HepG2 (cell line): ENCODE measurements around the gene ZBTB20. TPM values are rescaled to one million over a fixed set of nuclear protein-coding genes. Genes with fewer than 3 reads are reported as not detected.
A peak's percentile ranks its signal among the peaks of the same experiment; 100 is the strongest.

Source experiments
- ADNP ChIP-seq: sonication (generic); formaldehyde crosslinking; IDR thresholded peaks from 2 replicates; pipeline ENCODE4 v1.4.0; 2020; ENCODE audit warnings: missing genetic modification reagents
- AFF4 ChIP-seq: sonication (generic); formaldehyde crosslinking; IDR thresholded peaks from 2 replicates; pipeline ENCODE4 v1.4.0; 2020; ENCODE audit warnings: missing genetic modification reagents
- ATF7 ChIP-seq, 2 experiments: fragments of 450-650 bp in 1 of 2; sonication (generic) in 1 of 2; formaldehyde crosslinking in 1 of 2; IDR thresholded peaks; 2 replicates each; pipeline versions ENCODE4 v1.4.0 to v1.6.1; 2016 to 2020; ENCODE audit warnings: antibody characterized with exemption in 1 of 2, mild to moderate bottlenecking in 1 of 2, missing genetic modification reagents in 1 of 2
- CREBL2 ChIP-seq: sonication (generic); formaldehyde crosslinking; IDR thresholded peaks from 2 replicates; pipeline ENCODE4 v1.8.1; 2023; ENCODE audit warnings: missing genetic modification reagents, mild to moderate bottlenecking, borderline replicate concordance
- FOXA3 ChIP-seq: IDR thresholded peaks from 2 replicates; pipeline ENCODE4 v1.6.1; 2016; ENCODE audit warnings: missing genetic modification reagents, missing compliant biosample characterization
- MBNL3 ChIP-seq: fragments of 250-450 bp; sonication (Bioruptor Pico); conservative IDR thresholded peaks from 2 replicates; pipeline ENCODE4 v1.8.0; 2022; ENCODE audit warnings: mild to moderate bottlenecking, inconsistent platforms
- MEF2D ChIP-seq: sonication (generic); formaldehyde crosslinking; IDR thresholded peaks from 2 replicates; pipeline ENCODE4 v1.5.1; 2020; ENCODE audit warnings: mild to moderate bottlenecking, missing genetic modification reagents
- MNT ChIP-seq: fragments of 450-650 bp; IDR thresholded peaks from 2 replicates; pipeline ENCODE4 v1.6.1; 2016
- MXI1 ChIP-seq: IDR thresholded peaks from 3 replicates; pipeline ENCODE4 v1.6.1; 2012; ENCODE audit warnings: low read depth, low read length, inconsistent platforms, borderline replicate concordance
- NFIB ChIP-seq: sonication (generic); formaldehyde crosslinking; IDR thresholded peaks from 2 replicates; pipeline ENCODE4 v1.9.0; 2021; ENCODE audit warnings: missing genetic modification reagents, mild to moderate bottlenecking, borderline replicate concordance
- NFKB2 ChIP-seq: sonication (generic); formaldehyde crosslinking; IDR thresholded peaks from 2 replicates; pipeline ENCODE4 v1.4.0; 2020; ENCODE audit warnings: missing genetic modification reagents, borderline replicate concordance
- RARA ChIP-seq: IDR thresholded peaks from 2 replicates; pipeline ENCODE4 v1.6.1; 2016; ENCODE audit warnings: missing genetic modification reagents, missing compliant biosample characterization
- RBFOX2 ChIP-seq: fragments of 200-400 bp; formaldehyde crosslinking; IDR thresholded peaks from 2 replicates; pipeline ENCODE4 v1.6.1; 2017; ENCODE audit warnings: low read depth, mild to moderate bottlenecking, low read length
- REPIN1 ChIP-seq: sonication (generic); formaldehyde crosslinking; IDR thresholded peaks from 2 replicates; pipeline ENCODE4 v1.8.0; 2022; ENCODE audit warnings: missing genetic modification reagents, low read depth, mild to moderate bottlenecking, borderline replicate concordance
- RFXANK ChIP-seq: IDR thresholded peaks from 2 replicates; pipeline ENCODE4 v1.6.1; 2016
- SMC3 ChIP-seq: IDR thresholded peaks from 2 replicates; pipeline ENCODE4 v1.6.1; 2011; ENCODE audit warnings: low read length, improper control_type of control experiment
- SRF ChIP-seq: IDR thresholded peaks from 2 replicates; pipeline ENCODE4 v1.6.1; 2011; ENCODE audit warnings: mild to moderate bottlenecking, low read depth, low read length, moderate library complexity
- TIGD3 ChIP-seq: sonication (generic); formaldehyde crosslinking; IDR thresholded peaks from 2 replicates; pipeline ENCODE4 v1.5.1; 2020; ENCODE audit warnings: mild to moderate bottlenecking, missing genetic modification reagents, borderline replicate concordance
- ZBTB25 ChIP-seq: IDR thresholded peaks from 2 replicates; pipeline ENCODE4 v1.6.1; 2018; ENCODE audit warnings: missing genetic modification reagents
- ZBTB38 ChIP-seq: sonication (generic); formaldehyde crosslinking; IDR thresholded peaks from 2 replicates; pipeline ENCODE4 v1.5.1; 2020; ENCODE audit warnings: mild to moderate bottlenecking, missing genetic modification reagents
- ZFP36 ChIP-seq: fragments of 150-350 bp; IDR thresholded peaks from 2 replicates; pipeline ENCODE4 v1.6.1; 2018; ENCODE audit warnings: borderline replicate concordance, low read length, low read depth; ENCODE audit not compliant: partially characterized antibody
- ZMAT3 ChIP-seq: sonication (generic); formaldehyde crosslinking; conservative IDR thresholded peaks from 2 replicates; pipeline ENCODE4 v1.7.0; 2021; ENCODE audit warnings: missing genetic modification reagents
- ZNF451 ChIP-seq: sonication (generic); formaldehyde crosslinking; IDR thresholded peaks from 2 replicates; pipeline ENCODE4 v1.5.0; 2020; ENCODE audit warnings: mild to moderate bottlenecking, missing genetic modification reagents
- ZNF501 ChIP-seq: sonication (generic); formaldehyde crosslinking; IDR thresholded peaks from 2 replicates; pipeline ENCODE4 v1.5.1; 2020; ENCODE audit warnings: mild to moderate bottlenecking, moderate library complexity, missing genetic modification reagents
- ZNF747 ChIP-seq: sonication (generic); formaldehyde crosslinking; IDR thresholded peaks from 2 replicates; pipeline ENCODE4 v1.8.1; 2023; ENCODE audit warnings: missing genetic modification reagents, mild to moderate bottlenecking, borderline replicate concordance
- polyA plus RNA-seq, 8 experiments: library from polyadenylated mRNA; depleted of rRNA in 3 of 8; stranded (reverse) in 7 of 8; unstranded in 1 of 8; fragments of >200 nt; fragmentation: Illumina TruSeq in 4 of 8; extraction: Trizol in 4 of 8; gene quantifications; 2 replicates each; pipeline versions ENCODE4 v1.2.1 to v1.2.3, GENCODE V29; 2011 to 2016; ENCODE audit warnings: low read depth in 4 of 8, missing spikeins in 1 of 8, mixed read lengths in 1 of 8; ENCODE audit not compliant: insufficient read depth in 1 of 8
- total RNA-seq, 5 experiments: library from RNA; depleted of rRNA; stranded (reverse); fragments of >200 nt; fragmentation: Illumina TruSeq; extraction: Trizol; gene quantifications; 2 replicates each; pipeline ENCODE4 v1.2.3, GENCODE V29; 2016; ENCODE audit warnings: low read depth in 1 of 5

The ZBTB20 gene
- total and polyA plus RNA-seq, 2 of the 13 experiments (the other 11 are each of a cell fraction or from before 2014, with no cell fraction given), result 1.9 to 8.8 TPM

- no peak for TF ChIP-seq ZBTB38 (CRISPR knock-in tag)
- TF ChIP-seq ZNF451 (CRISPR knock-in tag), result no peak
- TF ChIP-seq ZNF501, result no peak
- TF ChIP-seq MEF2D, result no peak
- no peak for TF ChIP-seq NFIB
- TF ChIP-seq ZMAT3, result no peak
- TF ChIP-seq RARA, result 0 out of 2 replicates have a peak, but pooled peaks have one; percentile 8
- no peak for TF ChIP-seq ZNF747 (CRISPR knock-in tag)
- no peak for TF ChIP-seq ZBTB25 (CRISPR knock-in tag)
- TF ChIP-seq RBFOX2, result no peak
- TF ChIP-seq REPIN1, result no peak
- no peak for TF ChIP-seq MNT
- no peak for TF ChIP-seq NFKB2
- peak; percentile 75 for TF ChIP-seq ZFP36
- no peak for TF ChIP-seq SRF
- no peak for TF ChIP-seq MXI1
- TF ChIP-seq ATF7 (IDR thresholded peaks at IDR 0.05), result no peak
- TF ChIP-seq ATF7 (CRISPR knock-in tag; IDR thresholded peaks at IDR 0.05), result no peak
- TF ChIP-seq SMC3, result no peak; the same call in 1 of the 2 replicates
- no peak for TF ChIP-seq ADNP (CRISPR knock-in tag)
- TF ChIP-seq CREBL2 (CRISPR knock-in tag), result no peak
- TF ChIP-seq FOXA3, result peak; percentile 65
- TF ChIP-seq TIGD3 (CRISPR knock-in tag), result no peak
- no peak for TF ChIP-seq RFXANK (CRISPR knock-in tag)
- TF ChIP-seq MBNL3, result no peak
- TF ChIP-seq AFF4 (CRISPR knock-in tag), result no peak
Measured at GRCh38 chr3:114697401-114697800, 449.7 kb downstream of the ZBTB20 start (continued).
